Hematopoietic multipotent progenitor cell treated with erythropoietin and hydrocortisone succinate and interleukin-3 and kit ligand, for 15 days (in vitro differentiated cells): ENCODE data around the gene NCOR2.

Experiments used
- DNase-seq: peaks from one replicate; pipeline ENCODE4 v3.0.0-alpha.2; 2015; ENCODE audit warnings: low spot score

Gene NCOR2

DNA sequence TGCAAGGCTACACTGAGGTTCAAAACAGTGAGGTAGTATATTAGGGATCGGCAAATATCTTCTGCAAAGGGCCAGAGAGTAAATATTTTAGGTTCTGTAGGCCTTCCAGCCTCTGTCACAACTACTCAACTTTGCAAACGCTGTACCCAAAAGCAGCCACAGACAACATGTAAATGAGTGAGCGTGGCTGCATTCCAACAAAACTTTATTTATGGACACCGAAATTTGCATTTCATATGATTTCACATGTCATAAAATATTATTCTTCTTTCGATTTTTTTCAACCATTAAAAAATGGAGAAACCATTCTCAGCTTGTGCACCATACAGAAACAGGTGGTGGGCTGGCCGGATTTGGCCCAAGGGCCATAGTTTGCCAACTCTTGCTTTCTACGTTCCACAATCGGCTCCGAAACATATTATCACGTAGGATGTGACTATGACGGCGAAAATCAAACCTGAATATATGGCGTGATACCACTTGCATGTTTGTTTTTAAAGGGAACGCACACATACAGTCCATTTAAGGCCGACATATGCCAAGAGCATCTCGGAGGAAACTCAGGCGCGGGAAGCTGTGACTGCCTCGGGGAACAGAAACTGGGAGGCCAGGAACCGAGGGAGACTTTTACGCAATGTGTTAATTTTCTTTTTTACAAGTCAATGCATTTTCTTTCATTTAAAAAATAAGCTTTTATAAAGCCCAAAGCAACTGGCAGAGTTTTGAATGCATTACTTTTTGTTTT, 7.1 kb downstream of the NCOR2 start:
- DNase-seq = no peak

DNA sequence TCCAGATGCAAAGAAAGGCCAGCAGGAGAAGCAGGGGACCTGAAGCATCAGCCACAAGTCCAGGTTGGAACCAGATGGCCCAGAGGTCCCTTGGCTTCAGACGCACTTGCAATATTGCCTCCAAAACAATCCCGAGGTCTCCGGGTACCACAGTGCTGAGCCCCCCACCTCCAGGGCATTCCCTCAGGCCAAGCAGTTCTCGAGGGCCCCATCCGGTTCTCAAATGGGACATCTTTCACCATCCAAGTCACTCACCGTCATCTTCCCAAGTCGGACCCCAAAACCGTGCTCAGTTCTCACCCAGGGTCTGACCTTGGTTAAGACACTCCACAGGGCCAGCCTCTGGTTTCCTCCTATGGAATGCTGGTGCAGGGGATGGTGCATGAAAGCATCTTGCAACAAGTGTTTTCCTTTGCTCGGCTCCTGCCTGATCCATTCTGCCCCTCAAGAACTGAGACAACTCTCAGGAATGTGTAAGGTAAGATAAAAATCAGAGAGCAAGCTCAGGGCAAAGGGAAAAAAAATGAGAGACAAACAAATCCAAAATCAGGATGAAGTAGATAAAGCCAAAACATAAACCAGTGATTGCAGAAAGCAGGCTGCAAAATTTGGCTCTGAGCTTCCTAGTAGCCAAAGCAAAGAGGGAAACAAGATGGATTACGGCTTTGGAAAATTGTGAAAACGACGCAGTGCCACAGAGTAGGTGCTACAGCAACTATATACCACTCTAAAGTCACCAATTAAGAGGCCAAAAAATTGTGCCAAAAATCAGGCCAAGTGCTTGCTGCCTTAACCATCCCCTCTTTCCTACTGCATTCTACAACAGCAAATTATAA, 8.0 kb downstream of the NCOR2 start:
- DNase-seq = no peak

DNA sequence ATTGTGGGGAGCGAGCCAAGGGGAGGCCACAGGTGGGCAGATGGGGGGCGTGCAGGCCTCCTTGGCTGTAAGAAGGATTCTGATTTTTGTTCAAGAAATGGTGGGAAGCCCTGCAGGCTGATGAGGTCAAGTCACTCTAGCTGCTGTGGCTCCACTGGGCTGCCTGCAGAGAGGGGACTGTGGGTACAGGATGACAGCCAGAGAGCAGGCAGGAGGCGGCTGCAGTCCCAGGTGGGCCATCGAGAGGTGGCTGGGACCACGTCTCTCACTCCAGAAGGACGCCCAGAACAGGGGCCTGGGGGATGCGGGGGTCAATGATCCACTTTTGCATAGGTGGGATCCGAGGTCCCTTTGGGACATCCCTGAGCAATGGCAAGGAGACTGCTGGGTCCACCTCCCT, 9.1 kb downstream of the NCOR2 start:
- no peak for DNase-seq

DNA sequence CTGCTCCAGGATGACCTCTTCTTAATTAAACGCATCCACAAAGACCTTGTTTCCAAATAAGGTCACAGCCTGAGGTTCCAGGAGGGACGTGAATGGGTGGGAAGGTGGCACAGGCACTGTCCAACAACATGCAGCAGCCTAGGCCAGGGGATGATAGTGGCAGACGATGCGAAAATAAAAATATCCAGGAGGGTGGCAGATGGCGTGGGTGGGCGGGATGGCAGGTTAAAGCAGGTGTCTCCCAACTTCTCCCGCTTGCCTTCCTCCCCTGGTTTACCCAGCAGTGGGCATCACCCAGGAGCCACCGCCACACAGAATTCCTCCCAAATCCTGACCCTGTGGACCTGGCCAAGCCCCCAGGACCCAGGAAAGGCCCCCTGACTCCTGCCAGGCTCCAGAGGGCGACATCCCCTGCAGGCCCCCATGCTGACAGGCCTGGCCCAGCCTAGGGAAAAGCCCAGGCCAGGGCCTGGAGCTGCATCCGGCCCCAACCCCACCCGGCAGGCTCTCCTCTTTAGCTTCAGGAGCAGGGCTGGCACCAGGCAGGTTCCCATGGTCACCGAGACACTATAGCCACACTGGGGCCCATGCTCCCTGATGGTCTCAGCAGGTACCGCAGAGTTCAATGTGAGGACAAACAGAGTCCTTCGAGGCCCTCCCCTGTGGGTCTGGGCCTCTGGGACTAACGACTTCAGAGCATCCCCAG, 9.7 kb downstream of the NCOR2 start:
- no peak for DNase-seq

DNA sequence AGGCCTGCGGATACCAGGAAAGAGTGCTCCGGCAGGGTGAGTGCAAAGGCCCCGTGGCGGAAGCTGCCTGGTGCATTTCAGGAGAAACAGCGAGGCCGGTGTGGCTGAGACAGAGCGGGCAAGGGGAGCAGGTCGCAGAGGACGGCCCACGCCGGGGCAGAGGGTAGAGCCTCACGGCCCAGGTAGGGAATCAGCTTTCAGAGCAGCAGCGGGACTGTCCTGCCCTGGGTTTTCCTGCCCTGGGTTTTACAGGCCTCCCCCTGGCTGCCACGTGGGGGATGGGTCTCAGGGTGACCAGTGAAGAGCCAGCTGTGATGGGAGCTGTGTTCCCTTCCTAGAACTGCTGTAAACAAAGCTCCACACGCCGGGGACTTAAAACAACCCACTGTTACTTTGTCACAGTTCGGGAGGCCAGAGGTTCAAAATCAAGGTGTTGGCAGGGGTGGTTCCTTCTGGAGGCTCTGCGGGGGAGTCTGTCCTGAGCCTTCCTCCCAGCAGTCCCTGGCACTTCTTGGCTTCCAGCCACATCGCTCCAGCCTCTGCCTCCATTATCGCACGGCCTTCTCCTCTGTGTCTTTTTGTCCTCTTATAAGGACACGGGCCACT, 10.4 kb downstream of the NCOR2 start:
- DNase-seq = no peak

DNA sequence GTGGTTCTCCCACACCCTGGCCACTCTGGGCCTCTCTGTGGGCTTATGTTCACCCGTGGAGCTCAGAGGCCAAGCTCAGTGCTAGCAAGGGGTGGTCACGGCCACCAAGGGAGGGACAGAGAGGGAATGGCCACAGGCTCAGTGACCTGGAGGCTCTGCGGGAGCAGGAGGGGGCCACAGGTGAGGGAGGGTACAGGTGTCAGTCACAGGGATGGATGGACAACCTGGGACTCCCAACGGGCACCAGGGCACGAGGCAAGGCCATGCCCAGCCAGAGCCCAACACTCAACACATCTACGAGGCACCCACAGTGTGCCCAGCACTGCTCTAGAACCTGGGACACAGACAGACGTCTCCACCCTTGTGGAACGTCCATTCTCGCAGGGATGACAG, 11.3 kb downstream of the NCOR2 start:
- DNase-seq = no peak

DNA sequence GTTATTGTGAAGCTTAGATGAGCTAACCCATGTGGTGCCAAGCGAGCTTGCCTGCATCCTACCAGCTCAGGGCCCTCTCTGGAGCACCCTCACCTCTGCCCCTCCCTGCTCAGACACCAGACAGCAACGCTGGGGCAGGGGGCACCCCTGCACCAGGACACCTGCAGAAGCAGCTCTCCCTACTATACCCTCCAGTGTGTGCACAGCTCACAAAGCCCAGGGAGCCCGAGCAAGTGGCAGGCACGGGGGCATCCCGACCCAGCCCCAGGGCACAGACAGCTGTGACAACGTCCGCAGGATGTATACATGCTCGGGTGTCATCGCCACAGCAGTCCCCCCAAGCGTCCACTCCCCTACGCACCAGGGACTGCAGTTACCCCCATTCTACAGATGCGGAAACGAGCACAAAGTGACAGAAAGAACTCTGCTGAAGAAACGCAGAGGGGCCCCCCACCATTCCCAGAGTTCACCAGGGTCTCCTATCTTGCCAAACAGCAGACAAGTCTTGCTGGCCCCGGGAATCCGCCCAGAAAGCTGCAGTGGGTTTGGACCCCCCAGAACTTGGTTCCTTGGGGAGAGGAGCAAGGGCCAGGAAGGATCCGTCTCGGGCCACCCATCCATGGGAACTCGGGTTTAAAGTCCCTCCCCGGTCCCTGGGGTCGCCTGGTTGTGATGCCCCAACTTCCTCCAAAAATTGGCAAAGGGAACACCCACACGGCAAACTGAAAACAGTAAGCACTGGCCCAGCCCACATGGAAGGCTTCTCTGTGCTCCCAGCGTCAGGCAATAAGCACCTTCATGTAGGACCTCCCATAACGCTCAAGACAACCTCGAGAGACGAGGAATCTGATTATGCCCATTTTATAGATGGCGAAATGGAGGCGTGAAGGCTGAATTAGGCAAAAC, 12.0 kb downstream of the NCOR2 start:
- no peak for DNase-seq

DNA sequence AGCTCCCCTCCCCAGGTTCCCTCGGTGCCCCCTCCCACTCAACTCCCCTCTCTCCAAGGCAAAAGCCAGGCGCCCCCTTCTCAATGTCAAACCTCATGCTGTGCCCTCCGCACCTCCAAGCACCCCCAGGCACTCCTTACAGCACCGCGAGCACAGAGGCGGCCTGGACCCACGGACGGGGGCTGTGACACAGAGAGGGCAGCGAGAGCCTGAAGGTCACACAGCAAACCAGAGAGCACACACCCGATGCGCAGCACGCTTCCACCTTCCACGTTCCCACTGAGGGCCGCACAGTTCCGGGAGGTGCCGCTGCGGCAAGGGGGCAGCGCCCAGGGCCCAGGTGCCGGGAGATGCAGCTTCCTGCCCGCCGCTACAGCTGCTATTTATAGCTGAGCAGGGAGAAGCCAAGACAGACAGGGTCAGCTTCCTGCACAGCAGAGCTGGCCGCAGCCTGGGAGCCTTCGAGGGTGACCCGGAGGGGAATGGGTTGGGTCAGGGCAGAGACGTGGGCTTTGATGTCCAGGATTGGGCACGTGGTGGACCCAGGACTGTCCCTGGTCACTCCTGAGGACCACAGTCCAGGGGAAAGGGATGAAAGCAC, 12.9 kb downstream of the NCOR2 start:
- no peak for DNase-seq

DNA sequence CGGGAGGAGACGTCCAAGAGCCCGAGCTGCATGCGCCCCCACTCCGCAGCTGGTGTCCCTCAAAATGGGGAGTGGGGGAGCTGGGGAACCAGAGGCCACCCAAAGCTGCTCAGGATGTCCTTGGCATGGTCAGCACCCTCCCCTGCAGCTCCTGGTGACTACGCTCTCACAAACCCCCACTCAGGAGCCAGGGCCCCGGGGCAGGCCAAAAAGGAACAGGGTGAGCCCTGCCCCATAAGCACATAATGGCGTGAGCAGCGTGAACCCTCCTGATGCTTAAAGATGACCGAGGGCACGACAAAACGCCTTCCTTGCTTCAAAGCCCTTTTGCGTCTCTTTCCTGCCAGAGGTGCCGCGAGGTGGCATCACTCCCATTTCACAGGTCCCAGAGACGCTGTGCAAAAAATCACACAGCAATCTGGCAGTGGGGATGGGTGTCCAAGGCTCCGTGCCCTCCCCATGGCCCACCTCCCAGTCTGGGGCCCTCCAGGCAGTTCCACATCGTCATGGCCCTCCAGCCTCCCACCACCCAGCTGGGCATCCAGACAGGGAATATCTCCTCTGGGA, 13.5 kb downstream of the NCOR2 start:
- no peak for DNase-seq

DNA sequence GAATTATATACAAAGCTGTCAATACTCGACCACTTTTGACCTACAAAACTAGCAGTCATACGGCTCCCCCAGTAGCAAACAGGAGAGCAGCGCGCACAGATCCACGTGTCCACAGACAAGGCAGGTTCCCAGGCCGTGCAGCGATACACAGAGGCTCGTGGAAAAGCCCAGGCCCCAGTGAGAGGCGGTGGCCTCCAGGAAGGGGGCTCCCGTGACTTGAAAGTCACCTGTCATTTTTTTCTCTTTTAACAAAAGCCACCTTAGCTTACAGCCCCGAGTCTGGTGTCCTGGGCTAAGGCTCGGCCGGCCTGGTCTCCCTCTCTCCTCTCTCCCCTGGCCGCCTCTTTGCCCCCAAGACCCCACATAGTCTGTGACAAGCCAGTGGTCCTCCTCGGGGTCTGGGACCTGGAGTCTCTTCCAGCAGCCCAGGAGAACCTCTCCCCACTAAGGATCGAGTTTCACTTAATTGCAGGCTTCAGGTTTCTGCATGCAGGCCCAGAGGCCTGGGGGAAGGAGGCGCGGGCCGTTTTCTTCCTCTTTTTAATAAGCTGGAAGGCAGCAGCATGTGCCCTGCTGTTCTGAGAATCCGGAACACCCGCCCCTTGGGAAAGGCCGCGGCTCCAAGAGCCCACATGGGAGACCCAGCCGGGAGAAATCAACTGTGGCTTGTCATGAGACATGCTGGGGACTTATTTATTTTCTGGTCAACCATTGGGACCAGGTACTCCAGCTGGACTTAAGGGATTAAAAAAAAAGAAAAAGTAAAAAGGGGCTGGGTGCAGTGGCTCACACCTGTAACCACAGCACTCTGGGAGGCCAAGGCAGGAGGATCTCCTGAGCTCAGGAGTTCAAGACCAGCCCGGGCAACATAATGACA, 15.9 kb downstream of the NCOR2 start:
- no peak for DNase-seq

DNA sequence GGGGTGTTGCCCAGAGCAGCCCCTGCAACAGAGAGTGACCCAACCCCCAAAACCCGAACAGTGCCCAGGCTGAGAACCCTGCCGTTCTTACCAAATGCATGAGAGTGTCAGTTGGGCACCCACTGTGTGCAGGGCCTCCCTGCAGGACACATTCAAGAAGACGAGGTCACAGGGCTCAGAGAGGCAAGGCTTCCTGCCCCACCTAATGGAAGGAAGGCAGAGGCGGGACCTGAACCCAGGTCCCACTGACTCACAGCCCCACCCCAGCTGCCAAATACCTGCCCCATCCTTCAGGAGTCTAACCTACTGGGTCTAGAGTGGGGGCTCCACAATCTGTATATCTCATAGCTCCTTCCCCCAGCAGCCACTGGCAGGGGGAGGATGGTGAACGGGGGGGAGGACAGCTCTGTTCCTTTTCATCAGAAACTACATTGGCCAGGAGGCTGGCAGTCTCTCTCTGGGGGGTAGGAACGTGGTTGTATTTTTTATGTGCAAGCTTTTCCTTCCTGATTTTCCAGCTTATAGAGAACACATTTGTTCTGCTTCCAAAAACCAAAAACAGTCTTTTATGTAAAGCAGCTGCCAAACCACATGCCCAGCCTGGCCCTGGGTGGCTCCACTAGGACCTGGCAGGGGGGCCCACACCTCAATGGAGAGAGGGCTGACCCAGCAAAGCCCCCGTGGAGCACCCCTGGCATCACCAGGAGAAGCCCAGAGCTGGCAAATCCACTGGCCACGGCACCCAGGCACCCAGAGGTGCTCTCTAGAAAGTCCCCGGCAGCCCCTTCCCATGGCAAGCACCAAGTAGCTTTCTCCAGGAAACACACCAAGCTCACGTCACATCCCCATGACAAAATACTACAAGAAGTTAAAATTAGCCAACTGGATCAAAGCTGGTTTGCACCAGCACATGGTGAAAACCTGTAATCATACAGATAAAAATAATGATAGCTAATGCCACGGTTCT, 17.0 kb downstream of the NCOR2 start:
- no peak for DNase-seq

DNA sequence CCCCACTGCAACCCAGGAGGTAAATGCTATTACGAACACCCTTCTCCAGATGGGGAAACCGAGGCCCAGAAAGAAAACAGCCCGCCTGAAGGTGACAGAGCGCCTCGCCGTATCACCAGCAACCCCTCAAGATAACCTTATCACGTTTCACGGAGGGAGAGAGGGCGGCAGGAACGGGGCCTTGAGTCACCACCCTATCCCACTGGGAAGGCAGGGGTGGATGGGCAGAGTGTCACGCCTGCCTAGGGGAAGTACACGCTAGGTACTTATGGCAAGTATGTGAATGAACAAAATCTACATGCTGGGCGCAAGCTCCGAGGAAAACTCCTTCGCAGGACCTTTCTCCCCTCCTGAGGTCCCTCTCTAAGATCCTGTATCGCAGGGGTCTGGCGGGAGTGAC, 17.8 kb downstream of the NCOR2 start:
- DNase-seq = no peak

DNA sequence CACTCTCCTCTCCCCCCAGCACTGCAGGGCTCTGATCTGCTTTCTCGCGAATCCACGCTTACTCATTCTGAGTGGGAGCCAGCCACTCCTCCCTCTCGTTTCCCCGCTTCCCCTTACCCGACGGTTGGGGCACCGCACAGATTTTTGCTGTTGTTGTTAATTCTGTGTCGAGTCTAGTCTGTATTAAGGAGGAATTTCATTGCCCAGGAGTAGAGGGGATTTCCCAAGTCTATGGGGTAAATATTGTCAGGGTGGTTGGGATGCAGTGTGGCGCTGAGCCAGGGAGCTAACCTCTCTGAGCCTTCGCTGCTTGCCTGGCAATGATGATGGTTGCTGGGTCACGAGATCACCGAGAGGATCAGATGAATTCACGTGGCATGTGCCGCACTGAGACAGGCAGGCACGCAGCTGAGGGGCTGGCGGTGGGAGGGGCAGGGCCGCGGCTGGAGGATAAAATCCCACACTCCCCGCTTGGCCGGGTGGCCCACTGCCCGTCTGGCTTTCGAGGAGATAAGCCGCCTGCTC, 18.5 kb downstream of the NCOR2 start:
- no peak for DNase-seq

DNA sequence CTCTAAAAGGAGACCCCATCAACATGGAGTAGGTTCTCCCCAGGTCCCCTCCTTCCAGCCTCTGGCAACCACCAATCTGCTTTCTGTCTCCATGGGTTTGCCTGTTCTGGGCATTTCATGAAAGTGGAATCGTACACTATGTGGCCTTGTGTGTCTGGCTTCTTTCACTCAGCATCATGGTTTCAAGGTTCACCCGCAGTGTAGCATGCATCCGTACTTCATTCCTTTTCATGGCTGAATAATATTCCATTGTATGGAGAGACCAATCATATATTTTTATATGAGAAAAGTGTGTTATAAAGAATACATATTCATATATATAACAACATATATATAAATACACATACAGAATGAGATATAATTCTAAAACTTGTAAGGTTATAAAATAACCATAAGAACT, 19.8 kb downstream of the NCOR2 start:
- DNase-seq = no peak

DNA sequence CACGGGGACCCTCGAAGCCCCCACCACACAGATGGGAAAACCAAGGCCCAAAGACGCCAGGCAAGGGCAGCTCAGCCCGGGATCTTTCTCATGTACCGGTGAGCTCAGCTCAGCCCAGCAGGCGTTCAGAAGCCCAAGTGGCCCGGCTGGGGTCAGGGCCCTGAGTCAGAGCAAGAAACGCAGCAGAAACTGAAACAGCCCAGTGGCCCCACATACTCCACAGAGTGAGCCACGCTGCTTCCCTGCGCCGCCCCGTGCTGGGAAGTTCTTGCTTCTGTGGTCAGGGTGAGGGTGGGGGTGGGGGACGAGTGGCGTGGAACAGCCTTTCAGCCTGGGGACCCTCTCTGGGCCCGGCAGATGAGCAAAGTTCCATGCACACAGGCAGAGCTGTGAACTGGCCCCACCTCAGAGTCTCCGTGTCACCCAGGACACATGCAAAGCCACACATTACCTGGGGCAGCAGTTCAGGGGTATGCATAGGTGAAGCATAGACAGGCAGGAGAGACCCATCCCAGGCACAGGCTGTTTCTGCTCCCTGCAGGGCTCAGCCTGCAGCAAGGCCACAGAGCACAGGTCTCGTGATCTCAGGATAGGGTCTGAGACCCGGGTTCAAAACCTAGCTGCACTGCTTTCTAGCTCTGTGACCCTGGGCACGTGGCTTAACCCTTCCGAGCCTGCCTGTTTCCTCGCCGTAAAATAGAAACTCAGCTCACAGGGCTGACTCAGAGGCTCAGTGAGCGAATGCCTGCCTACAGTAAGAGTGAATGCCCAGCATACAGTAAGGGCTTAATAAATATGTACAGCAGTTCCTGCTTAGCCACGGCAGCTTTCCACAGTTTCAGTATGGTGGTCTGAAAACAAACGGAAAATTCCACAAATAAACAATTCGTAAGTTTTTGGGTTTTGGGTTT, 21.6 kb downstream of the NCOR2 start:
- DNase-seq = no peak

DNA sequence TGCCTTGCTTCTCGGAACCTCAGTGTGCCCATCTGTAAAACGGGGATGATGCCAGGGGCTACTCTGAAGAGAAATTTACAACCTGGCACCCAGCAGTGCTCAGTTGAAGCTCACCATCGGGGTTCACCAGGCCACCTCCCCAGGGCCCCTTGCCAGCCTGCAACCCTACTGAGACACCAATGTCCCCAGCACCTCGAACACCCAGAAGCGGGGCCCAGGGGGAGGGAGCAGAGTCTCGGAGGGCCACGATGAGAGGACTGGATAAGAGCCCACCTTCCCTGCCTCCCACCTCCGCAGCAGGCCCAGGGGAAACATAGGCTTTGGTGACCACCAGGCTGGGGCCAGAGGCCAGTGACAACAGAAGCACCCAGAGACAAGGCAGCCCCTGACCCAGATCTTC, 22.4 kb downstream of the NCOR2 start:
- DNase-seq = no peak

DNA sequence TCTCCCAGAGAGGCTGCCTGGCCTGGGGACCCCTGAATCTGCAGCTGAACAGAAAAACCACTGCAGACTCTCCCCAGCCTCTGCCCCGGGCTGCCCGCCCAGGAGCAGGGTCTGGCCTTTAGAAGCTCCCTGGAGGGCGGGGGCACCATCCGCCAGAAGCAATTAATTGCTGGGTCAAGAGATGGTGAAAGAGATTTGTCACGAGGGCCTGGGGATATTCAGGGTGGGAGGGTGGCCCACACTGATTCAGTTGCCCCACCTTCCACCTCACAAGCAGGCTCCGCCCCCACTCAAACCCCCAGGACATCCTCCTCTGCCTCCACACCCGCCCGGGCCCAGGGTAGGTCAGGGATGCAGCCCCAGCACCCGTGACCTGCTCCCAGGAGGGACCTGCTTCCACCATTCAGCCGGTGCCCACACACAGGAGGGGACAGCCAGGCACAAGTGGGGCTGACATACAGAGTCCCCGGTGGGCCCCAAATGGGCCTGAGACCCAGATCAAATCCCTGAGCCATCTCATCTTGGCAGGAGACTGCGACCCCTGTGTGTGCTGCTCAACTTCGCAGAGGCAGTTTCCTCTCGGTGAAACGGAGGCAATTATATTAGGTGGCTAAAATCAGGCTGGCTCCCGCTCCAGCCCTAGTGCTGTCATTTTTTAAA, 23.0 kb downstream of the NCOR2 start:
- DNase-seq = no peak
